GM12872 (cell line): ENCODE data around the gene GAB2.

ENCODE experiments used
- CTCF ChIP-seq: IDR thresholded peaks from 3 replicates; pipeline ENCODE4 v1.5.1; 2011; ENCODE audit warnings: low read depth, mild to moderate bottlenecking, low read length, moderate library complexity; ENCODE audit not compliant: insufficient read depth

The GAB2 gene

GRCh38 chr11:78230161-78230877 lies 187.3 kb downstream of the GAB2 start:
- TF ChIP-seq CTCF, result no peak

GRCh38 chr11:78229106-78229505 lies 188.5 kb downstream of the GAB2 start:
- no peak for TF ChIP-seq CTCF

GRCh38 chr11:78228467-78228866 lies 189.2 kb downstream of the GAB2 start:
- TF ChIP-seq CTCF, result peak; percentile 65

GRCh38 chr11:78227921-78228320 lies 189.7 kb downstream of the GAB2 start:
- TF ChIP-seq CTCF, result no peak

- no peak for TF ChIP-seq CTCF
Observed at GRCh38 chr11:78226684-78227680, 190.6 kb downstream of the GAB2 start.

GRCh38 chr11:78224906-78225420 lies 192.7 kb downstream of the GAB2 start:
- no peak for TF ChIP-seq CTCF

GRCh38 chr11:78224506-78224905 lies 193.1 kb downstream of the GAB2 start:
- no peak for TF ChIP-seq CTCF
